ENCODE data around the gene AAR2.

The AAR2 gene

GRCh38 chr20:36225666-36226065 is 10.6 kb upstream of the AAR2 start:
- H3K27me3 Mint-ChIP-seq (ENCODE audit: low read depth): peaks cover 1% of the 10 kb centered on the region
- H3K4me3 Mint-ChIP-seq: no peak overlapping the region
- H3K4me1 Mint-ChIP-seq: no peaks in the 10 kb centered on the region
- H3K9me3 Mint-ChIP-seq: no peaks in the 10 kb centered on the region
- no peak overlapping the region for H3K27ac Mint-ChIP-seq
- H3K36me3 Mint-ChIP-seq (ENCODE audit: low read depth): peaks cover 19% of the 10 kb centered on the region
- TF ChIP-seq, protein P1, sequence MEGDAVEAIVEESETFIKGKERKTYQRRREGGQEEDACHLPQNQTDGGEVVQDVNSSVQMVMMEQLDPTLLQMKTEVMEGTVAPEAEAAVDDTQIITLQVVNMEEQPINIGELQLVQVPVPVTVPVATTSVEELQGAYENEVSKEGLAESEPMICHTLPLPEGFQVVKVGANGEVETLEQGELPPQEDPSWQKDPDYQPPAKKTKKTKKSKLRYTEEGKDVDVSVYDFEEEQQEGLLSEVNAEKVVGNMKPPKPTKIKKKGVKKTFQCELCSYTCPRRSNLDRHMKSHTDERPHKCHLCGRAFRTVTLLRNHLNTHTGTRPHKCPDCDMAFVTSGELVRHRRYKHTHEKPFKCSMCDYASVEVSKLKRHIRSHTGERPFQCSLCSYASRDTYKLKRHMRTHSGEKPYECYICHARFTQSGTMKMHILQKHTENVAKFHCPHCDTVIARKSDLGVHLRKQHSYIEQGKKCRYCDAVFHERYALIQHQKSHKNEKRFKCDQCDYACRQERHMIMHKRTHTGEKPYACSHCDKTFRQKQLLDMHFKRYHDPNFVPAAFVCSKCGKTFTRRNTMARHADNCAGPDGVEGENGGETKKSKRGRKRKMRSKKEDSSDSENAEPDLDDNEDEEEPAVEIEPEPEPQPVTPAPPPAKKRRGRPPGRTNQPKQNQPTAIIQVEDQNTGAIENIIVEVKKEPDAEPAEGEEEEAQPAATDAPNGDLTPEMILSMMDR (IDR thresholded peaks at IDR 0.05; ENCODE audit: unreplicated experiment in 3 of 3): no peak

- Mint-ChIP-seq H3K4me3 (no peak overlapping the region), H3K36me3 (ENCODE audit: low read depth) (peaks cover 3% of the 10 kb centered on the region), H3K9me3 (no peaks in the 10 kb centered on the region), H3K27ac (no peak overlapping the region), H3K27me3 (ENCODE audit: low read depth) (peaks cover 8% of the 10 kb centered on the region), H3K4me1 (no peaks in the 10 kb centered on the region)
- TF ChIP-seq, protein P1 (IDR thresholded peaks at IDR 0.05; ENCODE audit: unreplicated experiment in 3 of 3): no peak
These were observed 7.5 kb upstream of the AAR2 start for GRCh38 chr20:36228770-36229169.

GRCh38 chr20:36230019-36230418 is 6.3 kb upstream of the AAR2 start:
- Mint-ChIP-seq H3K4me3 (no peak overlapping the region), H3K27ac (no peak overlapping the region), H3K4me1 (peaks cover 8% of the 10 kb centered on the region), H3K9me3 (no peaks in the 10 kb centered on the region), H3K27me3 (ENCODE audit: low read depth) (peaks cover 8% of the 10 kb centered on the region), H3K36me3 (ENCODE audit: low read depth) (peaks cover 3% of the 10 kb centered on the region)
- TF ChIP-seq, protein P1 (IDR thresholded peaks at IDR 0.05; ENCODE audit: unreplicated experiment in 3 of 3): no peak

DNA sequence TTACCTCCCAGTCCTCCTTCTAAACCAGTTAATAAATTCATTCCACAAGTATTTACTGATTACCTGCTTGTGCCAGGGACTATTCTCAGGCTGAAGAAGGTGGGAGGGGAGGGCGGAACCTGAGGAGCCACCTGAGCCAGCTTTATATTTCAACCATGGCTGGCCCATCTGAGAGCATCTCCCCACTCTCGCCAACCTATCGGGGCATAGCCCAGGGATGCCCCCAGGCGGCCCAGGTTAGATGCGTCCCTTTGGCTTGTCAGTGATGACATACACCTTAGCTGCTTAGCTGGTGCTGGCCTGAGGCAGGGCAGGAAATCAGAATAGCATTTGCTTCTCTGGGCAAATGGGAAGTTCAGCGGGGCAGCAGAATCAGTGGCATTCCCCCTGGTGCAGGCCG is 4.9 kb upstream of the AAR2 start:
- H3K27me3 Mint-ChIP-seq (ENCODE audit: low read depth): peaks cover 8% of the 10 kb centered on the region
- H3K4me1 Mint-ChIP-seq: peaks cover 16% of the 10 kb centered on the region
- TF ChIP-seq, protein P1 (IDR thresholded peaks at IDR 0.05; ENCODE audit: unreplicated experiment in 3 of 3): no peak
- H3K4me3 Mint-ChIP-seq: no peak overlapping the region
- H3K36me3 Mint-ChIP-seq (ENCODE audit: low read depth): peaks cover 3% of the 10 kb centered on the region
- H3K27ac Mint-ChIP-seq: no peak overlapping the region
- no peaks in the 10 kb centered on the region for H3K9me3 Mint-ChIP-seq

- TF ChIP-seq, protein P1 (IDR thresholded peaks at IDR 0.05; ENCODE audit: unreplicated experiment in 3 of 3): no peak
- Mint-ChIP-seq H3K27me3 (ENCODE audit: low read depth) (peaks cover 8% of the 10 kb centered on the region), H3K27ac (peak overlapping the region; percentile 34 to 80 (median 59)), H3K4me3 (peak overlapping the region; percentile 43 to 84 (median 75)), H3K36me3 (ENCODE audit: low read depth) (peaks cover 3% of the 10 kb centered on the region), H3K4me1 (peaks cover 37% of the 10 kb centered on the region), H3K9me3 (no peaks in the 10 kb centered on the region)
These were observed 1.4 kb upstream of the AAR2 start for GRCh38 chr20:36234771-36235320.

DNA sequence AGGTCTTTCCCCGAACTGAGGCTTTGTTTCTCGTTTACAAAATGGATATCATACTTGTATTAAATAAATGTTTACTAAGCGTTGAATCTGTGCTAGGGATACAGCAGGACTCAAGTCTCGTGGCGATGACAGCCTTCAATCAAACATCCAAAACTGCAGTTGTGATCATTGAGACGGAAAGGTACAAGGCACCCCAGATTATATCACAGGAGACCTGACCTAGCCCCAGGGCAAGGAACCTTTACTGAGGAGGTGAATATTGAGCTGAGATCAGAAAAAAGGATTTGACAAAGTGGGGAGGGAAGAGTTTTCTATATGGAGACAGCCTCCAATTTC is 476 bp downstream of the AAR2 start:
- Mint-ChIP-seq H3K4me3 (peak overlapping the region; percentile 97 to 98 (median 98)), H3K9me3 (no peaks in the 10 kb centered on the region), H3K27ac (peak overlapping the region; percentile 96 to 98 (median 97)), H3K36me3 (ENCODE audit: low read depth) (peaks cover 19% of the 10 kb centered on the region), H3K27me3 (ENCODE audit: low read depth) (peaks cover 4% of the 10 kb centered on the region), H3K4me1 (peaks cover 37% of the 10 kb centered on the region)
- TF ChIP-seq, protein P1 (IDR thresholded peaks at IDR 0.05; ENCODE audit: unreplicated experiment in 3 of 3): no peak
